ENCODE data around the gene BRDT.
"Not testable (repeated sequence)": the region's sequence is repeated elsewhere in the genome, so short reads cannot be mapped to it uniquely, and the experiment has no call there.

Gene BRDT

DNA sequence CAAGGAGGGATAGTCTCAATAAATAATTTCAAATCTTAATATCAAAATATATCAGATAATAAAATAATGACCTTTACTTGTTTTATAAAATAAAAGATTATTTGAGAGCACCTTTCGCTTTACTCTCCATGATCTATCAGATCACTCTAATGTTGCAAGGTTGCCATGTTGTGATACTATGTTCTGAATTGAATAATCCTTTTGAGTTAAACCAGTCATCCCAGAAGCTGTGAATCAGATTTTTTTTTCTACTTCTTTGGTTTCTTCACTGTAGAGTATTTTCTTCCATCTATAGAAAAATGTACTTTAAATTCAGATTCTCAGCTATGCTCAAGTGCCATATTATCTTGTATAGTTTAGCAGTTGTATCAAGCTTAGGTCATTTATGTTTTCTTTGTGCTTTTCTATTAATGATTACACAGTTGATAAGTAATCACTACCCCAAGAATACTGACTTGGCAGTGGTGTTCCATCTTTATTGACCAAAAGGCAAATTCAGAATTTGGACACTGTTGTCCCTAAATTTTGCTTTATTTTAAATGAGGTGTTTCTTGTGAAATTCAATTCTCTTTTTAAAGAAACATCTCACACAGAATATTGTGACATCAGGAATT is 32.9 kb downstream of the BRDT start:
- DNase-seq (ENCODE audit: low read depth in 2 of 2) = no peak

DNA sequence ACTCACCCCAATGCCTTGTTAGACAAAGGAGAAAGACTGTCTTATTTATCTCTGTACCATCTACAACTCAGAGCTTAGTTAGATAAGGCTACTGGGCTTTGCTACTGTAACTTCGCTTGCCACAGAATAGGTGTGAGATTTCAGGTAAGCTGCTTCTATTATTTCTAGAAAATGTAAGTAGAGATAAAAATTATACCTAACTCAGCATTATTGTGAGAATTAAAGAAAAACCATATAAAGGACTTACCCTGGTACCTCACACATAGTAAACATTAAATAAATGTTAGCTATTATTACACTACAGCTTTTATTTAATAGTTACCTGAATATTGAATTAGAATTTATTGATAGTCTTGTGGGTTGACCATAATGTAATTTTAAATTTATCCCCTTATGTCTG is 44.1 kb downstream of the BRDT start:
- no peak for DNase-seq (ENCODE audit: low read depth in 2 of 2)

DNA sequence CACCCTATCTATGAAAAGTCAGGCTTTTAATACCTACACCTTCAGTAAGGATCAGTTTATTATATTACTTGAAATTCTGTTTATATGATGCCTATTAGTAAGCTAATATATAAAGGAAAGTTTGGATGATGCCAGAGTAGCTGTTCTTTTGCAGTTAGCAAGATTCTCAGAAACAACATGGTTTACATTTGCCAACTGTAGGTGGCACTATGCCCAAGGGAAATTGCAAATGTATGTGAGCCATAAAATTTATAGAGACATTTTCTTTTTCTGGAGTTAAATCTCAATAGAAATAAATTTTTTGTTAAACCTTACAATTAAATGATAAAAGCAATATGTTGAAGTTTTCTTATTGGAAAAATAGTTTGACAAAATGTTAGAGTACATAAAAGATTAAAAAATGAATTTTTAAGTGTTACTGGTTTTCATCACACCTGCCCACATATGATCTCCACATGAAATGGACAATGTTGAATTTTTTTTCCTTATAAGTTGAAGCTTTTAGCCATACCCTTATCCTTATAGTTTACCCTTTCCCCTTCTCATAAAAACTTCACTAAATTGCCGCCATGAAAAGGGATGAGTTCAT is 48.5 kb downstream of the BRDT start:
- peak in 1 of 2 donors; percentile 20 for DNase-seq (ENCODE audit: low read depth in 2 of 2)

DNA sequence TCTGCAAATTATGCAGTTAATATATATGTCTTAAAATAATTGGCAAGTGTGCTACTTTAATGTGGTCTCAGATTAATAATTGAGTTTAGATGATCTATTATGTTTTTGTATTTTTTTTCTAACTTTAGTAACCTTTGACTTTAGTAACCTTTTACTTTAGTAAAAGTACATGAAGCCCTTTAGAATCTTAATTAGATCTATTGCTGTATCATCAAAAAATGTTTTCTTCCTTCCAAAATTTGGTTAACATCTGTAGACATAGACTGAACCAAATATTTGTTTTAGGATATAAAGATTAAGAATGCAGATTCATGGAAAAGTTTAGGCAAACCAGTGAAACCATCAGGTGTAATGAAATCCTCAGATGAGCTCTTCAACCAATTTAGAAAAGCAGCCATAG is 54.9 kb downstream of the BRDT start:
- no peak for DNase-seq (ENCODE audit: low read depth in 2 of 2)

DNA sequence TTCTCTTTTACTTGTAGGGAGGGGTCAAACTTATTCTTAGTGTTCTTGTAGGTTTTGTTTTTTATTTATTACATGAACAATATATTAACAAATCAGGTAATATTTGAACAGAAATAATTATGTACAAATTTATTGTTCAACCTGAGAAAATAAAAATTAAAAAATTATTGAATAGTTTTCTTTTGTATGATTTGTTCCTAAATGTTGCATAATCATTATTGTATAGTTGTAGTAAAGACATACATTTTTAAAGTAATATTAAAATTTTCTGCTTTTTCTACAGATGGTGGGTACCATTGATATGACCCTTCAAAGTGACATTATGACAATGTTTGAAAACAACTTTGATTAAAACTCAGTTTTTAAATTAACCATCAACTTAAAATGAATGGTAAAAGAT is 64.7 kb downstream of the BRDT start:
- DNase-seq (ENCODE audit: low read depth in 2 of 2) = no peak

DNA sequence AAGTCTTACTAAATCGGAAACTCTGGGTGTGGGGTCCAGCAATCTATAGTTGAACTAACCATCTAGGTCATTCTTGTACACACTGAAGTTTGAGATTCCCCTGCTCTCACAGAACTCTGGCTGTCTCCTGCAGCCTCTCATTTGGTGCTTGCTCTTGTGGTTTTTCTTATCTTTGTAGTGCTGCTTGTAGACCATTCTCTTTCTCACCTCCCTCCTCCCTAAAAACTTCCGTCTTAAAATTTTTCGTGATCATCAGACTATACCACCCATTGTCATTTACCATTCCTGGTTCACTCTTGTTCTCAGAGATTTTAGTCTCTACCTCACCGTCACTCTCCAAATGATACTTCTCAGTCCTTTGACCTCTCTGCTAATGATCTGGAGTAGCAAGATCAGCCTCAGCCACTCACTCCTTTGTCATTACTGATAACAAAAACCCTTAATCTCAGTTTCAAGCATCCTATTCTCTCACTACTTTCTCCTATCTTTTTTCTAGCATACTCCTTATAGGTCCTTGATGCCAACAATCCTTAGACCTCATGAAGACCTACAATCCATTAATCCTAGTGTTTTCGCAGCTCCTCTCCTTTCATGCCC is 67.6 kb downstream of the BRDT start:
- DNase-seq (ENCODE audit: low read depth in 2 of 2) = no peak

DNA sequence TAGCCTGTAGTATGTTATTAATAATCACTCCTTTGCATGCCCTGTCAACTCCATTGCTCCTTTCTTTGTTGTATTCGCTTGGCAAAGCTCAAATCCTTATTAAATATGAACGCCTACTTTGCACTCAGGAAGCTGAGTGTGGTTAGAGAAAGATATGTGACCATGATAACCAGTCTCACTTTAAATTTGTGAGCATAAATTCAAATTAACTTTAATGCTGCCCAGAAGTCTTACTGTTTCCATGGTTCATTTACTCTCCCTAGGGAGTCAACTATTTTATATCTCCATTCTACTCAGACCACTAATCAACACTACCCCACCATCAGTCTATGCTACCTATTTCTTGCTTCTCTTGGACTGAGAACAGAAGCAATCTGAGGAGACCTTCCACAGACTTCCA is 68.5 kb downstream of the BRDT start:
- DNase-seq (ENCODE audit: low read depth in 2 of 2) = no peak

DNA sequence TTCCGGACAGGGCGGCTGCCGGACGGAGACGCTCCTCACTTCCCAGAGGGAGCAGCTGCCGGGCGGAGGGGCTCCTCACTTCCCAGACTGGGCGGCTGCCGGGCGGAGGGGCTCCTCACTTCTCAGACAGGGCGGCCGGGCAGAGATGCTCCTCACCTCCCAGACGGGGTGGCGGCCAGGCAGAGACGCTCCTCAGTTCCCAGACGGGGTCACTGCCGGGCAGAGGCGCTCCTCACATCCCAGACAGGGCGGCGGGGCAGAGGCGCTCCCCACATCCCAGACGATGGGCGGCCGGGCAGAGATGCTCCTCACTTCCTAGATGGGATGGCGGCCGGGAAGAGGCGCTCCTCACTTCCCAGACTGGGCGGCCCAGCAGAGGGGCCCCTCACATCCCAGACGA is 76.8 kb downstream of the BRDT start:
- not testable (repeated sequence) for DNase-seq (ENCODE audit: low read depth in 2 of 2)

DNA sequence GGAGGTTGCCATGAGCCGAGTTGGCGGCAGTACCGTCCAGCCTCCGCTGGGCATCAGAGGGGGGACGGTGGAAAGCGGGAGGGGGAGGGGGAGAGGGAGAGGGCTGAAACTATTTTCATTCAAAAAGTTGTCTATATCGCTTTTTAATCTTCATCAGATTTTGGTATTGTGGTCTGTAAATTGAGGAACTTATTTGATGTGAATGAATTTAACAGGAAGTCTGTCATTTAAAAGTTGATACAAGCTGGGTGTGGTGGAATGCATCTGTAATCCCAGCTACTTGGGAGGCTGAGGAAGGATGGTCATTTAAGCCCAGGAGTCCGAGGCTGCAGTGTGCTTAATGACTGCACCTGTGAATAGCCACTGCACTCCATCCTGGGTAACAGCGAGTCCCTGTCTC is 77.6 kb downstream of the BRDT start:
- no peak for DNase-seq (ENCODE audit: low read depth in 2 of 2)

DNA sequence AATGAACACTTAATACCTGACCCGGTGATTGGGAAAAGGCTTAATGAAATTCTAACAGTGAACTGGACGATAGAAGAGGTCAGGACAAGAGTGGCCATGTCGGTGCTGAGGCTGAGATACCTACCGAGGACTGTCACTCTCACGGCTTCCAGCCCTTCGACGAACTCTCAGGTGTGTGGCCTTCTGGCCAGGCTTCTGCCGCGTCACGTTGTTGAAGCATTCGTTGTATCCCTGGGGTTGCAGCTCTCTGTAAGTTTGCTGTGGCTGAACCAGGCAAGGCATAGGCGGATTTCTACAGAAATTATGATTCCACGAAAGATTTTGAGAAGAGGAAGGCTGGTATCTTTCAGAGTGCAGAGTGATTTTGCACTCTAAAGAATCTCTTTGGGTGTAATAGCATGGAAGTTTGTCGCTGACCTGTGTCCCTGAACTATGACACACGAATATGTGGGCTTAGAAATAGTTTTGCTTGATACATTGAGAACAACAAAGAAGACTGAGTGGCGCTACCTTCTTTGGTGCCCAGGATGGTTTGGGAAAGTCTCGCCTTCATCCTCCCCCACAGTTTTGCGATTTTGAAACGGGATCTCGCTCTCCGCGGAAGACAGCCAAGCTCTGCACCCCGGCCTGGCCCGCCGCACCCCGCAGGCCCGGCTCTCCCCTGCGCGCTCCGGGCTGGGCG is 80.2 kb downstream of the BRDT start:
- DNase-seq (ENCODE audit: low read depth in 2 of 2) = no peak

DNA sequence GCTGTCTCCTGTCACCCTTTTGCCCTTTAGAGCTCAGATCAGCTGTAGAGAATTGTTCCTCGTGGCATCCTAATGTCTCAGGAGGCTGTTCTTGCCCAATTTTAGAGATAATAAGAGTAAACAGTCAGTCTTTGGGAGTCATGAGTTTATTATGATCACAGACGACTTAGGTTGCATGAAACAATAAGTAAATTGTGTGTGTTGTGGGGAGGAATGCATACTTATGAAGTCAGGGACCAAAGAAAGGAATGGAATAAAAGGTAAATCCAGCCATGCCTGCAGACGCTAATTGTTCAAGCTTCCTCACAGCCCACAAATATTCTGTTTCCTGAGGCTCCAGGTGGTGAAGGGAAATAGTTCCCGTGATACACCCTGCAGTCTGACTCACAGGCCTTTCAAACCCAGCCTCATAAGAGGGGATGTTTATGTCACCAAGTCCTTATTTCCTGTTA is 81.5 kb downstream of the BRDT start:
- DNase-seq (ENCODE audit: low read depth in 2 of 2) = no peak

DNA sequence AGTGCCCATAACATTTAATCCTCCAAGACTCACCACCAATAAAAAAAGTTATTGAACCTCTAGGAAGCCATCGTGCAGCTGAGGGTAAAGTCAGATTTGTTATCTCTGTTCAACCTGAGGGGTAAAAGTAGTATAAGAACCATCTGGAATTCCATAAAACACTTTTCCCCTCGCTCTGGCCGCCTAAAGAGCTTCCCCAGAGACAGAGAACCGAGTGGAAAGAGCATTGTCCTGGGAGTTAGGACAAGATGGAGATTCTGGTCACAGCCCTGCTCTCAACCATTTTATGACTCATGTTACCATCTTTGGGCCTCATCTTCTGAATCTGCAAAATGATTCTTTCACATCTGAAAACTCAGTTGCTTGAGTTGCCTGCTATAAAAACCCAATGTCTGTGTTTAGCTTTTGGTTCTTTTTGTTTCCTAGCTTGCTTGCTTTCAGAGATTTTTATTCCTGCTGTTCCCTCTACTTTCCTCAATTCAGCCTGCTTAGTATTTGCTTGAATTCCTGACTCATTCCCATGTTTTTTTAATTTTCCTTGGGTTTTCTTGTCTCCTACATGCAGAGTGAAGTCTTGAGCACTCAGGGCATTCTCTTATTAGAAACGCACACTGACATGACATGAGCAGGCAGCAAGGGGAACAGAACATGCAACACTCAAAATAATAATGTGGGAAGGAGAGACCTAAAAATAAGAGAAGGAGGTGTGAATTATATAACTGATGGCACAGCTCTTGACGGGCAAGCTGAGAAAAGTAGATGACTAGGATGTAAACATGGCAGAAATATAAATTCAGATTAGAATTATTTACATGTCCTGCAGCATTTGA is 82.3 kb downstream of the BRDT start:
- DNase-seq (ENCODE audit: low read depth in 2 of 2) = no peak

DNA sequence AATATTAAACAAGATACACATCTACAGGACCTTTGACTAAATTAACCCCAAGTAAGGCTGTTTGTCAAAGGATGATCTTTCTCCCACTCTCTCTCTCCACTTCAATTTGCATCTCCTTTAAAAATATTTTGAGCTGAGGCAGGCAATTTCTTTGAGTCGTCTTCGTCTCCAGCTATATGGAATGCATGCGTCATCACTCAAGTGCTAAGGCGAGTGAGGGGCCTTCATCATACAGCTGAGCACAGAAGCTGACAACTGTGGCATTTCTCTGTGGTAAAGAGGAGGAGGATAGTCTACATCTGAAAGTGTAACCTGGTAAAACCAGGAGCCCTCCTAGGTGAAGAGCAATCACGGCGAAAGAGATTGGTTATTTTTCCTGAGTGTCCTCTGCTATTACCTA is 88.2 kb downstream of the BRDT start:
- DNase-seq (ENCODE audit: low read depth in 2 of 2) = no peak

DNA sequence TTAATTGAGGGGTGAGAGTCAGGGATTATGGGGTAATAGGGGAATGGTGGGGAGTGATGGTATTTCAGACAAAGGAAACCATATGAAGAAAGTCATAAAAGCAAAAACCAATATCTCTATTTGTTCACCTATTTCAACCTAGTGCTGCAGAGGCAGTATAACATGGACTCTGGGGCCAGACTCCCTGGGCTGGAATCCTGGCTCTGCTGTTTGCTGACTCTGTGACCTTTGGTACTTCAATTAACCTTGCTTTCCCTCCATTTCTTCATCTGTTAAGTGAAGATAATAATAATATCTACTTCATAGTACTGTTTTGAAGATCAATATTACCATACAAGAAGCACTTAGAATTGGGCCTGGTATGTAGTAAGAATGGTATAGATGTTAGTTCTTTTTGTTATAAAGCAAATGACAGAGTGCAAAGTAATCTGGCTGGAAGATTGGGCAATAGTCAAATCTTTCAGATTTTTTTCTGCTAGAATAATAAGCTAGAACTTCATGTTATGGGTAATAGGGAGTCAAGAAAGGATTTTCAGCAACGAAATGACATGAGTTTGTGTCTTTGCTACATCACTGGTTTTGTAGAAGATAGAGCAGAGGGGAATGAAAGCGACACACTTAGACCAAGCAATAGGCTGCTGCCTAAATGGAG is 89.6 kb downstream of the BRDT start:
- DNase-seq (ENCODE audit: low read depth in 2 of 2) = no peak

DNA sequence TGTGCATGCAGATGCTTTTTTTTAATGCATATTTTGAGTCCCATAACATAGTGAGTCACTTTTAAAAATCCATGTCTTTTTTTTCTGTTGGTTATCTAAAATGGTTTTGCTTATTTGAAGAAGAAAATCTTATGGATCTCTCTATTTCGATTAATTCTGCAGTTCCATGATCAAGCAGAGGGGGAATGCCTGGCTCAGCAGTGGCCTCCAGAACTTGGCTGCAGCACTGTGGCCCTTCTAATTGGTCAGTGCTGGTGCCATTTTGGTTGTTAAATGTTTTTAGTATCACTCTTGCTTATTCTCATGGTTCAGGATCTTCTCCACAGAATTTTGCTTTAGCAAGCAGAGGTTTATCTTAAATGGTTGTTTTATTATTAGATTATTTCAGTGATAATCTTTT is 91.8 kb downstream of the BRDT start:
- DNase-seq (ENCODE audit: low read depth in 2 of 2) = no peak

DNA sequence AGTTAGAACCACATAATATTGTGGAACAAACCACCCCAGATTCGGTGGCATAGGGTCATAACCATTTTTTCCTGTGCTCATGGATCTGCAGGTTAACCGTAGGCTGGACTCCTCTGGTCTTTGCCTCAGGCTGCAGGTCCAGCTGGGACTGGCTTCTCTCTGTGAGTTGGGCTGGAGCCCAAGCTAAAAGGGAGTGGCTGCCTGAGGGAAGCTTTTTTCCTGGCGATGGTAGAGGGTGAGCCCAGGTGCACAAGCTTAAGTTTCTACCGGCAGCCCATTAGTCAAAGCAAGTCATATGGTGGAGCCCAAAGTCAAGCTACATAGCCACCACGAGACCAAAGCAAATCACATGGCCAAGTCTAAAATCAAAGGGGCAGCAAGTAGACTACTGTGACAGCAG is 94.4 kb downstream of the BRDT start:
- no peak for DNase-seq (ENCODE audit: low read depth in 2 of 2)

DNA sequence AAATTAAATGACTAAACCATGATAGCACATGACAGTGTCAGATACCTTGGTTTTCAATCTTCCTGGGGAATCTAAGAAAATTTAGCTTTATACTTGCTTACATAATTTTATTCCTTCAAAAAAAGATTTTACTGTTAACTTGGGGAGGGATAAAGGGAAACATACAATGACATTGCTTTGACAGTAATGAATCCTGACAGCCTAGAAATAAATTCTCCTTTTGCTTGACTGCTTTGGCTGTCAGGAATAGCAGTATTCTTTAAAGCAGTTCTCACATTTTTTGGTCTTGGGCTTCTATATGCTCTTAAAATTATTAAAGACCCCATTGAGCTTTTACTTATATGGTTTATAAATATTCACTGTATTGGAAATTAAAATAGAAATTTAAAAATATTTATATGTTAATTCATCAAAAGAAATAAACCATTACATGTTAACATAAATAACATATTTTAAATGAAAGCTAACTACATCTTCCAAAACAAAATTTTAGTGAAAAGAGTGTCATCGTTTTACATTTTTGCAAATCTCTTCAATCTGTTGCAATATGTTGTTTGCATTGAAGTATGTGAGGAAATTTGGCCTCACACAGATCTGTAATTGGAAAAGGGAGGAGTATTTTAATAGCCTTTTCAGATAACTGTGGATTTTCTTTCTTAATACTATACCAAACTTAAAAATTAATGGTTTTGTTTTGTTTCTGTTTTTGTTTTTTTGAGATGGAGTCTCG is 96.7 kb downstream of the BRDT start:
- DNase-seq (ENCODE audit: low read depth in 2 of 2) = no peak

DNA sequence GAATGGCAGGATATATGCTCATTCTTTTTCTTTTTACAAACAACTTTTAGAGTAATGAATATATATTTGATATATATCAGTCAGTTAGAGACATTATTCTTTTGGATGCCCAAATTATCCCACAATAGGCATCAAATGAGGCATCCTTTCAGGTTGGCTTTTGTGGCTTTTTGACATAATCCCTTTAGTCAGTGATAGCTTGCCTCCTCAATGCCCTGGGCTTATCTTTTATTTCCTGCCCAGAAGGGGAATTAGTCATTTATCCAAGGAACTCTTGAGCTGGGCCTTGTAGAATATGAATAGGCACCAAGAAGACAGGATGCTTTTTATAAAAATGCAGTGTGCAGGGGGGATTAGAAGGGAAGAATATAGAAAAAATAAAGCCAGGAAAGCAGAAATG is 102.7 kb downstream of the BRDT start:
- no peak for DNase-seq (ENCODE audit: low read depth in 2 of 2)
